GM21825 (cell line): ENCODE data around the gene MUSK.
"Not testable (repeated sequence)": the region's sequence is repeated elsewhere in the genome, so short reads cannot be mapped to it uniquely, and the experiment has no call there.

Experiments used
- ATAC-seq: cut with Tn5 transposase; IDR thresholded peaks from one replicate; pipeline ENCODE4 v1.9.1; 2021; ENCODE audit warnings: mild to moderate bottlenecking, moderate library complexity; ENCODE audit not compliant: unreplicated experiment

Gene MUSK

DNA sequence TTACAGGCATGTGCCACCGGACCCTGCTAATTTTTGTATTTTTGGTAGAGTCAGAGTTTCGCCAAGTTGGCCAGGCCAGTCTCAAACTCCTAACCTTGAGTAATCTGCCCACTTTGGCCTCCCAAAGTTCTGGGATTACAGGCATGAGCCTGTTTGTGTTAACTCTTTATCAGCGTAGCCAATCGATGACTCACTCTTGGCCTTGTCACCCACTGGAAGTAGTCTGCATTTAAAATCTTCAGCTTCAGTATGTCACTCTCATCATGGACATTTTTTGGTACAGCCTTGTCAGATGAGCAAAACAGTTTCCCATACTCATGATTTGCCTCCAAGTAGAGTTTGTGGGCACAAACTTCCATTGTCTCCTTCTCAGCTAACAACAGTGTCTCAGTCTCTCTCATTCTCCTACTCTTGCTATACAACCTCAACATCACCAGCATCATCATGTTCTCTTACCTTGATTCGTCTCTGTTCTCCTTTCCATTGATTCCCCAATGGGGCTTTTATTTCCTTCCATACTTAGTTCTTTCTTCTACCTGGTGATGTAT, 22.5 kb downstream of the MUSK start:
- no peak for ATAC-seq

DNA sequence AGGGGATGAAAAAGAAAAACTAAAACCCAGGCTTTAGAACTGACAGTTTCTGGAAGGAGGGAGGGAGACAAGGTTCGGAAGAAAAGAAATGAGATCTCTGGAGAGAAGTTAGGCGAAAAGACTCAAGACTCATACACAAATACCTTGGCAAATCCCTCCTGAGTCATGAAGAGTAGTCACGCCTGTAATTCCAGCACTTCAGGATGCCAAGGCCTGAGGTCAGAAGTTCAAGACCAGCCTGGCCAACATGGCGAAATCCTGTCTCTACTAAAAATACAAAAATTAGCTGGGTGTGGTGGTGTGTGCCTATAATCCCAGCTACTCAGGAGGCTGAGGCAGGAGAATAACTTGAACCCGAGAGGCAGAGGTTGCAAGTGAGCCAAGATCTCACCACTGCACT, 27.3 kb downstream of the MUSK start:
- not testable (repeated sequence) for ATAC-seq

DNA sequence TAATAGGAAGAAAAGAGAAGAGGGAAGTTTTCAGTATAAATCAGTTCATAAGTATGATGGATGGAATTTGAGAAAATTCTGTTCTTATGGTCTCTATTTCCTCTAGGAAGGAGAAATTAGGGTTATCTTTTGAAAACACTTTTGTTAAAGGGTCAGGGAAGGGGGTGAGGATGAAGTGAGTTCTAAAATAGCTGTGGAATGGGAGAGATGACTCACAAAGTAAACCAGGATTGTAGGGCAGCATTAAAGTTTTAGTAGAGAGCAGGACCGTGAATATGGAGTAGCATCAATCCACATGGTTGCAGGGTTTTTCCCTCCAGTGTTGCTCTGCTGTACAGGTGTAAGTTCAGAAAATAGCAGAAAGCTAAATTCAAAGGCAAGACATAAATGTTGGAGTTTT, 32.4 kb downstream of the MUSK start:
- no peak for ATAC-seq

DNA sequence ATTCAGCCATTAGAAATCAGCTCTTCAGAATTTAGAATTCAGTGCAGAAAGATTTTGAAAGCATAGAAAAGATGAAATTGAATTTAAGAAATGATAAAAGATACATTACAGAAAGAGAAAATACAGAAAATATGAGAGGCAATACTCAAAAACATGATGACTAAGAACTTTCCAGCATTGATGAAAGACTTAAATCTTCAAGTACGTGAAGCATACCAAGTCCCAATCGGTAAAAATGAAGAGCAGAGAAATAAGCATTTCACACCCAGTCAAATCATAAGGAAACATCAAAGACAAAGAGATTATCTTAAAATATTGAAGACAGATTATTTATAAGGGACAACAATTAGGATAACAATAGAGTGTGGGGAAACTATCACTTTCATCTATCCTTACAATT, 35.1 kb downstream of the MUSK start:
- no peak for ATAC-seq

- ATAC-seq: no peak
These were observed 38.8 kb downstream of the MUSK start for GRCh38 chr9:110707419-110707818.

DNA sequence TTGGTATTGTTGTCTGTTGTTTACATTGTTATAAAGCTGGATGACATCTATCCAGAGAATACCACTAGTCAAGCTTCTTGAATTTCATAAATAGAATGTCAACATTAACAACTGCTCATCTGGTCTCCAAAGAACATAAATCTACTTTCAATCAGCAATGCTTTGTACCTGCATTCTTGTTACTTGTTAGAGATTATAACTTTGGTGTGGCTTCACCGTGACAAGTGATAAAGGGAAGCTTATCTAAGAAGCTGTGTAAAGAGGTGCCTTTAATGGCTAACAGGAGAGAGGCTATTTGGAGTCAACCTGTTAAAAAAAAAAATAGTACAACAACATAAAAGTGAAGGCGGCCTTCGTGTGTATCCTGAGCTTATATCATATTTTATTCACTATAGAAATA, 41.8 kb downstream of the MUSK start:
- ATAC-seq: no peak

- ATAC-seq: no peak
These were observed 44.4 kb downstream of the MUSK start for GRCh38 chr9:110712955-110713354.

DNA sequence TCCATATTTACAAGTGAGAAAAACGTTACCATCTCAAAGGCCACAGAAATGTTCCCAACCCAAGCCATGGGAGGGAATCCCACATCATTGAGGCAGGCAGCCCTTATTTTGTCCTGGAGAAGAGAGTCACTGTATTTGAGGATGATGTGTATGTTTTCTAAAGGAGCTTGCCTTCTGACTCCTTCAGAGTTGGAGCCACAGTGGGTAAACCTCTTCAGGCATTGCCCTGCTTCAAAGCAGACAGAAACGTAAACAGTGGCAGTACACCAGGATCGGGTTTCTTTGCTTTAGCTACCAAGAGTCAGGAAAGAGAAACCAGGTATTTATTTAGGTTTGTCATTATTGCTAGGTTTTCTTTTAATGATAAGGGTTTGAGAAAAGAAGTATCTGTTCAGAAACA, 45.7 kb downstream of the MUSK start:
- ATAC-seq: no peak

DNA sequence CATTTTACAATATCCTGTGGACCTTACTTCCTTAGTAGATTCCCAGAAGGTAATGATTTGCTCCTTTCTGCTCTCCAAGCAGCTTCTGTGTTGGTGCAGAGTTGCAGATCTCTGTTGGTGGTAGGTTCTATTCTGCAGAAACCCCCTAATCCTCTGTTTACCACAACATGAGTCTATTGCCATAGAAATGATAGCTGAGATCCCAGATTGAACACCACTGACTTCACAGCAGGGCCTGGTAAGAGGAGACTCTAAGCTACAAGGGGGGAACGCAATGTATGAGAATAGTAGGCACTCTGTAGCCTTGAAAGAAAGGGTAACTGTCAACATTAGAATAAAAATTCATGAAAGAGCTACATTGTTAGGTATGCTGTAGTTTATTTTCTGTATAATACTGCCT, 59.5 kb downstream of the MUSK start:
- no peak for ATAC-seq

DNA sequence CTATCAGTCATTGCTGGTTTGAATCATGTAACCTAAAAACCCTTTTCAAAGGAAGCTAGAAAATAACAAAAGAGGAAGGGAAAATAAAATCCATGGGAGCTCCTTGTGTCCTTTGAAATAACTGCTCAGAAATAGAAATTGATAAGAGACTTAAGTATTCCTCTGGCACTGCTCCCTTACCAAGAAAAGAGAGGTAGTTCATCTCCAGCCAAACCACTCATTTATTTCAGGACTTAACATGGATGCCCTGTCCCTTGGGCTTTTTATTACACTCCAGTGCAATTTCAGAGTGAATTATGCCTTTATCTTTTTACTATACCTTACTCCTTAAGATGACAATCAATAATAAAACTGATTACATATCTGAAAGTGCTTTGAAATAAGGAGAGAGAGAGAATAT, 61.0 kb downstream of the MUSK start:
- no peak for ATAC-seq

DNA sequence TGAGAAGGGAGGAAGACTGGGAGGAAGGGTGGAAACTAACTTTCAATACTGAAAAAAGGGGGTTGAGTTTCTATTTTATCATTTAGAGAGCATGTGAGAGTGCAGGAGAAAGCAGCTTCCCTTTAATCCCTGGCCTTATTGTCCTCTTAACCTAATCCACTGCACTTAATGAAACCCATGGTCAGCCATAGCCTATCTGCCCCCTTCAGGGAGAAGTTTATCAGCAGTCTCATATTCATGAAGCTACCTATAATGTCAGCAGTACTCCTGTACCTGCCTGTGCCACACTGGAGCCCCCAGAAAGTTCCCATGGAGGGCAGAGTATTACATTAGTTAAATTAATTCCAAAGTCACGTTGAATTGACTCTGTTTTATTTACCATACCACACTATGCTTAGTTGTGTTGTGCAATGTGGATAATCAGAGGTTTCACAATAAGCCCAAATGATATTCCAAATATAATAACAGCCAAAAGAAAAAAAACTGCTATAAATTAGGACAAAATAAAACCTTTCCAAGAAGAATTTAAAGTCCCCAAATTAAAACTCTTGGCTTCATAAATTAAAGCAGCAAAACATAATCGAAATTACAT, 62.9 kb downstream of the MUSK start:
- ATAC-seq: no peak

GRCh38 chr9:110738982-110739381, 70.4 kb downstream of the MUSK start:
- ATAC-seq: no peak

DNA sequence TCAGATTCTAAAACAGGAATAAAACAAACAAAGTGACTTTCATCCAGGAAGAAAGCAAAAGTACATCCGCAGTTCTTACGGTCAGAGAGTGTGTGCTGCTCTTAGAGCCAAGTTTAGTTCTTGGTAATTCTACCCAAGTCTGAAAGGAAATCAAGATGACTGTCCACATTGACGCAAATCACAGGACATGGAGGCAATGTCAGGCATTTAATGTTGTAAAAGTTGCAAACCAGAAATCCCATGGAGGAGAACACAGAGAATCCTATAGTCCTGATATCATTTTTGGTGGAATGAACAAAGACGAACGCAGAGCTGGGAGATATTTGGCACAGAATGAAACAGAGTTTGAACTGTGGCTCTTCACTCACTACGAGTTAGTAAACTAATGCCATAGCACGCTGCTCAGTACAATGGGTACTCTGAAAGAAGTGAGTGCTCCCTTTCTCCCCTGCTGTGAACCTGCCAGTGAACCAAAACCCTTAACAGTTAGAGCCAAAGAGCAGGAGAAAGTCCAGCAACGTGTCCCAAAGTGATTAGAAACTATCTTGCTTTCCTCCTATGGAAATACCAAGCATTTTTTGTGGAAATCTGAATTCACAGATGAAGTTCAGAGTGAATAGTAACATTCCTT, 74.3 kb downstream of the MUSK start:
- ATAC-seq: no peak

GRCh38 chr9:110744715-110745384, 76.3 kb downstream of the MUSK start:
- ATAC-seq: no peak

GRCh38 chr9:110745676-110746075, 77.1 kb downstream of the MUSK start:
- ATAC-seq: no peak

DNA sequence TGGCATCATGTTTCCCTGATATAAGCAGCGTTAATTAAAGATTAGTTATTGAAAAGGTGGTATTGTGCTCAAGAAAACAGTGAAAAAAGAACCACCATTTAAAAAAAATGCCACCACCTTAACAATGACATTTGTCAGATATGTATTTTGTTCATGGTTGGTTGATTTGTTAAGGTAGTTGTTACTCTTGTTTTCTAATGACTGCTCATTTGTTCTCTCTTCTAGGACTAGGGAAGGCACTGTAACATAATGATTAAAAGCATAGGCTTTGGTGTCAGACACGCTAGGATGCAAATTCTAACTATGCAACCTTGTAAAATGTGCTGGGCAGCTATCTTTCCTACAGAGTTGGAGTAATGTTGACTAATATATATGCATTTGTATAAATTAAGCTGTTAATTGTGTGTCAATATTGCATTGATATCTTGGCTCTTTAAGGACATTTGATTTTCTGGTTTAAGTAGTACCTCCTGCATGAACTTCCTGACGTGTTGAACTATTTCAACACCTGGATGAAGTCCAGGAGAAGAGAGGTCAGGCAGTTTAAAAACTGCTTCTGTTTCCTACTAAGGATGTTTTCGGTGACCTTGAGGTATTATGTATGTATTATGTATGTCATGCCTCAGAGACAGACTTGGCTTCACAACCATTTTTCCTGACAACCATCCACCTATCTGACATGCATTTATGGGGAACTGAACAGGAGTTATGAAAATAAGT, 77.8 kb downstream of the MUSK start:
- ATAC-seq: no peak

DNA sequence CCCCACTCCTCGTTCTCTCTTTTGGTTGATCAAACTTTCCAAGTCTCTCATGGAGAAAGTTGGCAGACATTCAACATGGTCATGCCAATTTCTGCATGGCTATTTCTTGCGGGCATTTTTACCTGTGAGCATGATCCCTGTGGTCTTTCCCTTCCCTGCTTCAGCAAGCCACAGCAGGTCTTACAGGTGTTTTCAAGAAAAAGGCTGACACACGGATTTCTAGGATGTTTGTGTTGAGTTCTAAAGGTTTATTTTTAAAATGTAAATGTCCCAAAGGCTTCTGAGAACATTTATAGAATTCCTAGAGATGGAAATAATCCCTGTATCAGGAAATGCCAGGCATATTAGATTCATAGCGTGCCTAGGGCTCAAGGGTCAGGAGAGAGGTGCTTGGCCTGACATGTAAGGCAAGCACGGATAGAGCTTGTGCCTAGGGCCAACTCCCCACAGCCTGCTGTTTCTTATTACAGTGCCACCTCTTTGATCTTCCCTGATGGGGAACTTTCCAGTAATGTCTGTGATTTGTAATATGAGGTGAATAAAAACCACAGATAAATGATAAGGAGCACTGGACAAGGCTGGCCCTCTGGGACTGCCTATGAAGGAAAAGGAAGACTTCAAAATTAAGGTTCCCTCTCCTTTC, 79.8 kb downstream of the MUSK start:
- ATAC-seq: no peak

GRCh38 chr9:110750272-110750671, 81.7 kb downstream of the MUSK start:
- no peak for ATAC-seq

DNA sequence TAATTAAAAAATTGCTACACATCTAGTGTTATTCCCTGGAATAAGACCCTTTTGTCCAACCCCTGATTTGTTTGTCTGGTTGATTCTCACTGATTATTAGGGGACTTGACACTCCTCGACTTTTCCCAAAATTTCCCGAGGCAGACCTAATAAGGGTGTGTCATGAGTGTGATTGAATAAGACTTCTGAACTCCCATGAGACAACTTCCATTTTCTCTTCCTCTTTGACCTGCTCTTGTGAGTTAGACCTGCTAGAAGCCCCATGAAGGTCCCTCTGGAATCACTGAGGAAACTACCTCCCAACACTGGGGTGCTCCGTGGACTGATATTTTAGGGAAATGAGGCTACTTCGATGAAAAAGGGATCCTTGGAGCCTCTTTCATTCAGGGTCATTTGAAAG, 83.4 kb downstream of the MUSK start:
- ATAC-seq: no peak

GRCh38 chr9:110752766-110753165, 84.2 kb downstream of the MUSK start:
- ATAC-seq: no peak

- no peak for ATAC-seq
These were observed 85.2 kb downstream of the MUSK start for GRCh38 chr9:110753731-110754231.
